CD4-positive, alpha-beta T cell treated with Interleukin-15 for 1 hour (primary cell): ENCODE data around the gene CHMP2A.
"Not testable (repeated sequence)": the region's sequence is repeated elsewhere in the genome, so short reads cannot be mapped to it uniquely, and the experiment has no call there.

Experiments used
- DNase-seq: peaks from one replicate; pipeline ENCODE4 v3.0.0-alpha.2; 2020

Gene CHMP2A

DNA sequence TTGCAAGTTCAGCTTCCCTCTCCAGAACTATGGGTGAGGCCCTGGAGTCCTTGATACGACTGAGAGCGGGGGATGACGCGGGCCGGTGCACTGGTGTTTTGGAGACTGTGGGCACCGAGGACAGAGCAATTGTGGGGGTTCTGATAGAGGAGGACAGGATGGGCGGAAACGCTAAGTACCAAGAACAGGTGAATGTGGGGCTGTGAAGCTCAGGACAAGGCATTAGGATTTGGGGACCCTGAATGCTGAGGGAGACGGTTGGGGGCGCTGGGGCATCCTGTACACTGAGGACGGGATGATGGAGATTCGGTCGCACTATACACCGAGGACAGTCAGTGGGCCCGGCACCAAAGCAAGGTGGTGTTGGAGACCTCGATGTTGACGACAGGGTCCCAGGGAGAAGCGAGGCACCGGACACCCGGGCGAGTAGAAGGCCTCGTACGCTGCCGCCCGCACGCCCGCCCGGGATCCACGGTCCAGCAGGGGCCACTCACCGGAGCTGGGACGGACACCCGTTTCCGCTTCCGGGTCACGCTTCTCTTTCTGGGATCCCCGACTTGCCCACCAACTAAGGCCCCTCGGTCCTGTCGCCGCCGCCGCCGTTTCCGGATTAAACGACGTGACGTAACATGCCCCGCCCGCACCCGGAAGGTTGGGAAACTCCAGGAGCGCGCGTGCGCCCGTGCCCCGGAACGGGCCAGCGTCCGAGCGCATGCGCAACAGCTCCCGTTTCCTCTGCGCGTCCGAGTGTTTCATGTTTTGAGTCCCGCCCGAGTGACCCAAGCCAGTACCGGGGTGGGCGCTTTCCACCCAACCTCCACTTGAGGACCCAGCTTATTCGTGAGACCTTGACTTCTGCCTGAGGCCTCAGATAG lies at the start of gene CHMP2A:
Gene CHMP2A, minus strand, starts transcription at position 612 of the 875 bp plus-strand sequence. CDS start 893 bp downstream, outside the sequence.
- peak; percentile 98 for DNase-seq

DNA sequence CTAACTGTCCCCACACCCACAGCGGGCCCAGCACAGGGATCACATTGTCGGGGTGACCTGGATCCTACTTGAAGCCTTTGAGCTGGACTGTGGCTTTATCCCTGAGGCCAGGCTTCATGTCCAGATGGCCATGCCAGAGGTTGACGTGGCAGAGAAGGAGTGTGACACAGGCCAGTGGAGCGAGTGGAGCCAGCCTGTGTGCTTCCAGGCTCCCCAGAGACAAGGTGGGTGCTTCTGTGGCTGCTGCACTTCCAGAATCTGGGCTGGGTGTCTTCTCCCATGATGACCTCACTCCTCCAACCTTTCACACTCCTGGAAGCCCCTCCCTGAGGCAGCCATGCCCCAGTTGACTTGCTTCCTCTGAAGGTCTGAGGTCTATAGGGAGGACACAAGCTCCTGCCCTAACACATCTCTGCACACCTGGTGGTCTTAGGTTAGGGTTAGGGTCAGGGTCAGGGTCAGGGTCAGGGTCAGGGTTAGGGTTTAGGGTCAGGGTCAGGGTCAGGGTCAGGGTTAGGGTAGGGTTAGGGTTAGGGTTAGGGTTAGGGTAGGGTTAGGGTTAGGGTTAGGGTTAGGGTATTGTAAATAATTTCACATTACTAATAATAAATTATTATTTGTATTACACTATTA lies 31.3 kb upstream of the CHMP2A start:
- no peak for DNase-seq

DNA sequence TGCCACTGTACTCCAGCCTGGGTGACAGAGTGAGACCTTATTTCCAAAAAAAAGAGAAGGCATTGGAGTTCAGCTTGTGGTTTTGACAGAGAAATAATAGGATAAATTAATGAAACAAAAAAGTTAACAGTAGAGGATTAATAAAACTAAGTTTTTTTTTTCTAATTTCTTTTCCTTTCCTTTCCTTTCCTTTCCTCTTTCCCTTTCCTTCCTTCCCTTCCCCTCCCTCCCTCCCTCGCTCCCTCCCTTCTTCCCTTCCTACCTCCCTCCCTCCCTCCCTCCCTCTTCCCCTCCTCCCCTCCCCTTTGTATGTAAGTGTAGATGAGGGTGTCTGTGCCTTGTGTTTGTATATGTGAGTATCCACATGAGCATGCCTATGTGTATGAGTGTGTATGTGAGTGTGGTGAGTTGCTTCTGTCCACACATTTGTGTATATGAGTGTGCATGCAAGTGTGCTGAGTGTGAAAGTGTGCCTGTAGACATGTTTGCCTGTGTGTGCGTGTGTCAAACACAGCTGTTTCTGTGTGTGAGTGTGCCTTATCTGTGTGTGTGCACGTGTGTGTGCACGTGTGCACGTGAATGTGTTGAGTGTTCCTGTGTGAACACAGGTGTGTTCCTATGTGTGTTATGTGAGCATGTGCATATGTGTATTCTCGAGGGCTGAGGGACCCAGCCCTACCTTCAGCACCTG lies 30.7 kb upstream of the CHMP2A start:
- no peak for DNase-seq

DNA sequence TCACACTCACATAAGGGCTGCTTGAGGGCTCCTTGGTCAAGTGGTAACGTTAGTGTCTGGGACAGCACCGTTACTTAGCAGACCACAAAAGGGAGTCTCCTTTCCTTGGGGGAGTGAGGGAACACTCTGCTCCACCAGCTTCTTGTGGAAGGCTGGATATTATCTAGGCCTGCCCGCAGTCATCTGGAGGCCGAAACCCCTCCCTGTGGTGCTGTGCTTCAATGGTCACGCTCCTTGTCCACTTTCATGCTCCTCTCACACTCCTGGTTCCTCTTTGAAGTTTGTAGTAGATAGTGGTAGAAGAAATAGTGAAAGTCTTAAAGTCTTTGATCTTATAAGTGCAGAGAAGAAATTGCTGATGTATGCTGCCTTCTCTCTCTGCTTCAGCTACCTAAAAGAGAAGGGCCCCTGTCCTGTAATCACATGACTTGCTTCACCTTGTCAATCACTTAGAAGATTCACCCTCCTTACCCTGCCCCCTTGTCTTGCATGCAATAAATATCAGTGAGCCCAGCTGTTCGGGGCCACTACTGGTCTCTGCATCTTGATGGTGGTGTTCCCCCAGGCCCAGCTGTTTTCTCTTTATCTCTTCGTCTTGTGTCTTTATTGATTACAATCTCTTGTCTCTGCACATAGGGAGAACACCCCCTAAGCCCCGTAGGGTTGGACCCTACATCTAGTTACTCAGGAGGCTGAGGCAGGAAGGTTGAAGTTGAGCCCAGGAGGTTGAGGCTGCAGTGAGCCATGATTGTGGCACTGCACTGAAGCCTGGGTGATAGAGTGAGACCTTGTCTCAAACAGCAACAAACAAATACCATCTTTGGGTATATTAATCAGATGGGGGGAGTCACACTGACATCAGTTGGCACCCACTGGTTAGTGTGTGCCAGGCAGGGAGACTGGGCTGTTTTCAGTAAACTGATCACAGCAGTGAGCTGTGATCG lies 29.9 kb upstream of the CHMP2A start:
- DNase-seq = no peak

DNA sequence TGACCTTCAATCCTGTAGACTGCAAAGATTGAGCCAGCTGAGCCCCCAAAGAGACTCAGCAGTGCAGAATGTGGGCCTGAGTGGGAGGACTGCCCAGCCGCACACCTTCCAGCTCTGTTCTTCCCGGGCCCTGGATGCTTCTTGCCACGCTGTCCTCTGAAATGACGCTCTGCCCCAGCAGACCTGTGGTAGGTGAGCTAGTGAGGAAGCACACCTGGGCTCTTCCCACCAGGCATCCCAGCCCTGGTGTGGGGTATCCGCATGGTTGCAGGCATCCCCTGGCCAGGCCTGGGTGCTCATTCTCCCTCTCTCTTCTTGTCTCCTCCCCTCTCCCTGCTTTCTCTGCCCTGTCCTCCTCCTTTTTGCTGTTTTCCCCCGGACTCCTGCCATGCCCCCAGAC lies 28.1 kb upstream of the CHMP2A start:
- no peak for DNase-seq

DNA sequence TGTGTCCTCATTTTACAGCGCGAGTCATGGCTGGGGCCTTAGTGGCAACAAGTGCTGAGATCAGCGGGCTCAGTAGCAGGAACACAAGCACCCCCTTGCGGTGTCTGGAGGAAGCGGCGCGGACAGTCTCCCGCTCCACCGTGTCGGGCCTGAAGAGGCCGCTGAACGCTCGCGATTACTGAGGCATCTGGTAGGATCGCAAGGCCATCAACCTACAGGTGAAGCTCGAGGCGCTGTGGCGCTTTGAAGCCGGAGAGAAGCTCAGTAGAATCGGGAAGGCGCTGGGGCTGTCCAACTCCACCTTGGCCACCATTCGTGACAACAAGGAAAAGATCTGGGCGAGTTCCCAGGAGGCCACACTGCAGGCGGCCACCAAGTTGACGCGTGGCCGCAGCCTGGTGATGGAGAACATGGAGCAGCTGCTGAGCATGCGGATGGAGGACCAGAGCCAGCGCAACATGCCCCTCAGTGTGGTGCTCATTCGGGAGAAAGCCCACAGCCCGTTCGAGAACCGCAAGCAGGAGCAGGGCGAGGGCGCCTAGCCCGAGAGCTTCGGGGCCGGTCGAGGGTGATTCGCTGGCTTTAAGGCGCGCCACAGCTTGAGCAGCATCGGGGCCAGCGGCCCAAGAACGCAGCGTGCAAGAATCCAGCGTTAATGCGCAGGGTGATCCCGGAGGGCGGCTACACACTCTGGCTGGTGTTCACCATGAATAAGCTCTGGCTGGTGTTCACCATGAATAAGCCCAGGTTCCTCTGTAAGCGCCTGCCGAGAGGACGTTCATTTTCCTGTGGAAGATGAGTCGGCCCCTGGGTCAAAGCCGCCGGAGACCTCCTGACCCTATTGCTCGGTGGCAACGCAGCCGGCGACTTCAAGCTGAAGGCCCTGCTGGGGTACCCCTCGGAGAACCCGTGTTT lies 26.6 kb upstream of the CHMP2A start:
- peak; percentile 91 for DNase-seq

DNA sequence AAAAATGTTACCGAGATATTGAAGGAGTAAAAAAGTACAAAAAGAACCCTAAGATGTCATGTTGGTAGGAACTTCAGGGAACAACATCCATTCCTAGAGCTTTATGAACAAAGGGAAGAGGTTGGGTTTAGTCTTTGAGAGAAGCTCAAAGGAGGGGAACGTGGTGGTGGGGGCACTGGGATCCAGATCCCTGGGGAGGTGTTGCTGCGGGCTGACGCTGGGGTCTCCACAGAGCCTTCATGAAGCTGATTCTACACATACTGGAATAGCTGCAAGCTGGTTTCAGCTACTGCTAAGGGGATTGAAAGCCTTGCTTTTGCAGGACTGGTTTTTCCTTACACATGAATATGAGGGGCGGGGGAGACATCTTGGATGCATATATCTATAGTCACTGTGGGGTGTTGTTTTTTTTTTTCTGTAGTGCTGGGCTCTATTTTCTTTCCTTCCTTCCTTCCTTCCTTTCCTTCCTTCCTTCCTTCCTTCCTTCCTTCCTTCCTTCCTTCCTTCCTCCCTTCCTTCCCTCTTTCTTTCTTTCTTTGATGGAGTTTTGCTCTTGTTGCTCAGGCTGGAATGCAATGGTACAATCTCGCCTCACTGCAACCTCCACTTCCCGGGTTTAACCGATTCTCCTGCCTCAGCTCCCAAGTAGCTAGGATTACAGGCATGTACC lies 24.7 kb upstream of the CHMP2A start:
- no peak for DNase-seq

DNA sequence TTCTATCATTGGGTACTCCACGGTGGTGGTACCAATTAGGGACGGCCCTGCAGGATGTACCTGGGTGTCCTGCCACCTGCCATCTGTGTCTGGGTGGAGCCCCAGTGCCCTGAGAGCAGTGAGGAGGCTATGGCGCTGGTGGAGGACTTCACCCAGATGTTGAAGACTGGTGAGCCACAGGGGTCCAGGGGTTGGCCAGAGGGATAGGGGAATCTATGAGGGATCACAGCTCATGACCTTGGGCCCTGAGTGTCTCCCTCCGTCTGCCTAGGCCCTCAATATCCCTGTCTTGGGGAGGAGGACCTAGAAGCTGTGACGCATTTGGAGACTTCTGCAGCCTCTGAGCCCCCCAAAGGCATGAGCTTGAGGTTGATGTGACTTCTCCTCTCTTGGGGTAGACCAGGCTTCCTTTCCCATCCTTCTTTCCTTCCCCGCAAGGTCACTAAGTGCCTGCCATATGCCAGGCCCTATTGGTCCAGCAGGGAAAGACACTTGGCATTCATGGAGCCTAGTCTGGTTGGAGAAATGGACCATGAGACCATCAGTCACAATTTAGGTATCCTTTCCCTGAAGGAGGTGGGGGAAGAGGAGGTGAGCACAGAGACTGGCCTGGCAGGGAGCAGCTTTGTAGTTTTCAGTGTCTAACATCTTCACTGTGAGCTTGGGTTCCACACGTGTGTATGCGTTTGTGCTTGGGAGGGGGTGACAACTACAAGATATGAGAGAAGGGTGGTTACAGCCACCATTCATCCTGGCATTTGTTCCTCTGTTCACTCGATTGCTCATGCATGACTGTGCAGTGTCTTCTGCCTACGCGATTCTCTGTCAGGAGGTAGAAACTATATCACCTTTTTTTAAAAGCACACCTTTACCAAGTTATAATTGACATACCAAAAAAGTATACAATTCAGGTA lies 23.4 kb upstream of the CHMP2A start:
- peak; percentile 16 for DNase-seq

DNA sequence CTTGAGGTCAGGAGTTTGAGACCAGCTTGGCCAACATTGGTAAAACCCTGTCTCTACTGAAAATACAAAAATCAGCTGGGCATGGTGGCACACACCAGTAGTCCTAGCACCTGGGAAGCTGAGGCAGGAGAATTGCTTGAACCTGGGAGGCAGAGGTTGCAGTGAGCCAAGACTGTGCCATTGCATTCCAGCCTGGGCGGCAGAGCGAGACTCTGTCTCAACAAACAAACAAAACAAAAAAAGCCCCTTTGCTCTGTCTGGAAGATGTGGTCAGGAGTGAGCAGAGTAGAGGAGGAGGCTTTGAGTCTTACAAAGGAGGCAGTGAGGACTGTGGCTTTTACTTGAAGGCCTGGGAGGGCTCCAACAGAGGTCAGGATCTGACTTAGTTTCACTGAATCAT lies 22.7 kb upstream of the CHMP2A start:
- not testable (repeated sequence) for DNase-seq

DNA sequence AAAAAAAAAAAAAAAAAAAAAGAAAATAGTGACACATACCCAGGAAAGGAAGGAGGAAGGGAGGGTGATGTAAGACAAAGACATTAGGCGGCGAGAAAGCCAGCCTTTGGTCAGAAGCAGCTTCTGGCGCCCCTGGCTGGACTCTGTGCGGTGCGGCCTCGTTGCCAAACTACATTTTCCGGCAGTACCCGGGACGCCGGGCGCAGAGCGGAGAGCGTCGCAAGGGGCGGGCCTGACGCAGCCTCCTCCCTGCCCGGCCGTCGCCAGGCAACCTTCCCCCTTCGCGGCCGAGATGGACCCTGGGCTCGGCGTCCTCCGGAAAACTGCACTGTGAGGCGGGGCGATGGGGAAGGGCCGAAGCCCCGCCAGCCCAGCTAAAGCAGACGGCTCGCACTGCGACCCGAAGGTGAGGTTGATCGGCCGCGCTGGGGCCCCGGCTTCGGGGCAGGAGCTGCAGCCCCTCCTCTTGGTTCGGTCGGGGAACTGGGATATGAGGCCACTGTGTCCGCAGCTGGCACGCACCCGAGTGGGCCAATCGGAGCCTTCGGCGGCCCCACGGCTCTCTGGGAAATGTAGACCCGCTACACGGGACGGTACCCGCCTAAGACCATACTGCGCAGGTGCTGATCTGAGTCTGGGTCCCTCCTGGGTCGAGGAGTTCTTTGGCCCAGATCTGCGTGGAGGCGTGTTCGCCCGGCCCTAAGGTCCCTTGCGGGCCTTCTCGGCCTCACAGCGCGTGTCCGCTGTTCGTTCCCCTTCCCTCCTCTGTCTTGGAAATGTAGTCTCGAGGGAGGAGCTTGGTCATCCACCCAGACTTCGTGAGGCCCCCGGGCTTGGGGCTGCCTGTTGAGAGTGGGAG lies 20.5 kb upstream of the CHMP2A start:
- peak; percentile 88 for DNase-seq

DNA sequence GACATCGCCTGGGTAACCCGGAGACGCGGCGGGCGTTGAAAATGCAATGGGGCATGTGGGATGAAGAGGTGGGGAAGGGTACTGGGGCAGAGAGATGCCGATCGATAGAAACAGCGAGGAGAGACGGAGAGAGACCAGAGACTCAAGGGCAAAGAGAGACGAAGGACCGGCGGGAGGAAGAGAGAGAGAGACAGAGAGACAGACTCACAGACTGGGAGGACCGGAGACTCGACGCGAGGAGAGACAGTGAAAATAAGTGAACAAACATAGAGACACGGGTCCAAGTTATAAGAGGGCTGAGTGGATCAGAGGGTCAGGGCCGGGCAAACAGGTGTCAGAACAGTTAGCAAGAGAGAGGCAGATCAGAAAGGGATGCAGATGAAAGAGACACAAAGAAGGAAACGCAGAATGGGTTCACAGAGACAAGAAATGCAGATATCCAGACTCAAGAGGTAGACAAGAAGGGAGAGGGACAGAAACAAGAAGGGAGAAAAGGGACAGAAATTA lies 18.8 kb upstream of the CHMP2A start:
- DNase-seq = no peak

DNA sequence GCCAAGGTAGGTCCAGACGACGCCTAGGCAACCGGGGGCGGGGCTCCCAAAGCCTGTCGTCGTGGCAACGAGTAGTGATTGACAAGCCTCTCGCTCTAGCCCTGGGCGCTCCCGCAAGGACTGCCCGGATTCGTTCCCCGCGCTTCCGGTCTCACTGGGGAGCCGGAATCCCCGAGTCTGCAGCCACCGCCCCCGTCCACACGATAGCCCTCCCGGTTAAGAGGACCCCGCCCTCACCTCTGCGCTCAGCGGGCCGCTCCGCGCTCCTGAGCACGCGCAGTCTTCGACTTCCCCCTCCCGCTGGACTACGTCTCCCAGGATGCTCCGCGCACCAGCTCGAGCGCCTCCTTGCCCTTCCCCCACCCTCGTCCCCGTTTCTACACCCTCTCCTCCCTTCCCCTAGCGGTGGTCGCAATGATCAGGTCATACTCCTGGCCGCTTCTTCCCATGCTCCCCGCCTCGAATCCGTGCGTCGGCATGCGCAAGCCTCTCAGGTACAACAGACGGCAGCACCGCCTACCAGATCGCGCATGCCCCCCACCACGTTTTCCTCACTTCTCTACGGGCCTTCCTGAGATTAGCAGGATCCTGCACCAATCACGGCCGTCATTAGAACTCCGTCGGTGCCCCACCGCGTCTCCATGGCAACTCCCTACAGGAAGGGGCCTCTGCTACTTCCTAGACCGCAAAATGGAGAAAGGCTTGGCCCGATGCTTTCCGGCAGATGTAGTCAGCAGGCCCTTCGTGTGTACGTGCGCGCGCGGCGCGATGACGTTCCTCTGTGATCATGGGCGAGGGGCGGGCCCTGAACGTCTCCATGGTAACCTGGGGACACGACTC lies 18.1 kb upstream of the CHMP2A start, which contains the start of gene MZF1:
Gene MZF1, minus strand, starts transcription at position 518 of the 840 bp plus-strand sequence. CDS start 1,946 bp downstream, outside the sequence.
- DNase-seq = peak; percentile 100

DNA sequence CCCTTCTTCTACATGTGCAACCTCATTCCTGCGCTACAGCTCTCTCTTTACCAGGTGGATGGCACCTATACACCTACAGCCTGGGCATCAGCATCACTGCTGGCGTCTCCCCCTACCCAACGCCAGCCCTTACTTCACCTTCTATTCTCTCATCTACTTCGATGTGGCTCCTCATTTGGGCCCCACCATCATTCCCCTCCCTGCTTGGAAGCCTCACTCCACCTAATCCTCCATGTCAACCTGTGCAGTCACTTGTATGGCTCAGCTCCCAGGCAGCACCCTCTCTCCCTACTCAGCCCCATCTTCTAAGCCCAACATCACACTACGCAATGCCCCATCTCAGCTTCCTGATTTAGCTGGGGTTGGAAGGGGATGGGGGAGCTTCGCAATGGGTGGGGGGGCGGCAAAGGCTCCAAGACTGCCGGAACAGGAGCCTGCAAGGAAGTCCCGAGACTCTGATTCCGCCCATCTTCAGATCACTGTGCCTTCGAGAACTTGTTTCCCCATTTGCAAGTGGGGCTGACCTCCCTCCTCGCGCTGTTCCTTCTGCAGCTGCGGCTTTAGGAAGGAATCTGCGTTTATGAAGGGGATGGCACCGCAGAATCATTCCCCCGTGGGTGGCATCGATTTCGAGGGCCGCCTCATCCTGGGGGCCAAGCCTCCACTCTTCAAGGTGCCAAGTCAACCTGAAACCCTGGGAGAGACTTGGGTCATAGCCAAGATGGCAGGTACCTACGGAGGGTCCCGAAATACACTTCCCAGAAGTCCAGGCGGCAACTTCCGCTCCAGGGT lies 17.3 kb upstream of the CHMP2A start:
- peak; percentile 32 for DNase-seq

DNA sequence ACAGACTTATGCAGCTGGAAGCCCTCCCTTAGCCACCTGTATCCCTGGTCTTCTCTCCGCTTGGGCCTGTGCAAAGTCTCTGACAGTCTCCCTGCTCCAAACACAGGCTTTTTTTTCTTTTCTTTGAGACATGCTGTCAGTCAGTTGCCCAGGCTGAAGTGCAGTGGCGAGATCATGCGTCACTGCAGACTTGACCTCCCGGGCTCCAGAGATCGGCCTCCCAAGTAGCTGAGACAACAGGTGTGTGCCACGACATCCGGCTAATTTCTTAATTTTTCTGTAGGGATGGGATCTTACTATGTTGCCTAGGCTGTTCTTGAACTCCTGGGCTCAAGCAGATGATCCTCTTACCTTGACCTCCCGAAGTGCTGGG lies 16.7 kb upstream of the CHMP2A start:
- DNase-seq = peak; percentile 15

DNA sequence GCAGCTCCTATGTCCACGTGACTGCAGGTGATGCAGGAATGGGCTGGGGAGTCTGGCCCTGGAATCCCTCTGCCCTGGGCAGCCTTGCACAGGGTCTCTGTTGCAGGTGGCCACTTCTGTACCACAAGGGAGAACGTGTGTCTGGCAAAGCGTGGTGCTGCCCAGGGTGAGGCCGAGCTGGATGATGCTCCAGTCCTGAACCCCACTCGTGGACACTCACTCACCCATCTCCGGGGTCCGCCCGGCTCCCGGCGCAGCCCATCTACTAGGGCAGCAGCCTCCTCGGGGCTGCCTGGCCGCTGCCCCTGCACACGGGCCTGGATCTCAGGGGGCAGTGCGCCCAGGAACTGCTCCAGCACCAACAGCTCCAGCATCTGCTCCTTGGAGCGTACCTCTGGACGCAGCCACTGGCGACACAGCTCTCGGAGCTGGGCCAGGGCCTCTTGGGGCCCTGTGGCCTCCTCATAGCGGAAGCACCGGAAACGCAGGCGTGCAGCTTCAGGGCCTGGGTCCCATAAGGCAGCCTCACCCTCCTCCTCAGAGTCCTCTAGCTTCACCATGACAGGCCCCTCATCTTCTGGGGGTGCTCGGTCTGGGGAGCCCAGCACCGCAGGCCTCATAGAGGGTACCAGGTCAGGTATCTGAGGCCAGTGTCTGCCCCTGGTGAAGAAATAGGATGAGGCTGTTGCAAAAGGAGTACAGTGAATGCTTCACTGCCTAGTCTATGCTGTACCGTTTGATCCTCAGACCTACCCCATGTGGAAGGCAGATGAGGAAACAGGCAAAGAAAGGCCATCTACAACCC lies 16.1 kb upstream of the CHMP2A start:
- peak; percentile 14 for DNase-seq
